GM18502 (cell line): ENCODE results near the gene TAGLN2.

Source experiments
- ATAC-seq: cut with Tn5 transposase; IDR thresholded peaks from one replicate; pipeline ENCODE4 v1.9.1; 2021; ENCODE audit warnings: mild to moderate bottlenecking; ENCODE audit not compliant: unreplicated experiment, poor library complexity

TAGLN2 gene

DNA sequence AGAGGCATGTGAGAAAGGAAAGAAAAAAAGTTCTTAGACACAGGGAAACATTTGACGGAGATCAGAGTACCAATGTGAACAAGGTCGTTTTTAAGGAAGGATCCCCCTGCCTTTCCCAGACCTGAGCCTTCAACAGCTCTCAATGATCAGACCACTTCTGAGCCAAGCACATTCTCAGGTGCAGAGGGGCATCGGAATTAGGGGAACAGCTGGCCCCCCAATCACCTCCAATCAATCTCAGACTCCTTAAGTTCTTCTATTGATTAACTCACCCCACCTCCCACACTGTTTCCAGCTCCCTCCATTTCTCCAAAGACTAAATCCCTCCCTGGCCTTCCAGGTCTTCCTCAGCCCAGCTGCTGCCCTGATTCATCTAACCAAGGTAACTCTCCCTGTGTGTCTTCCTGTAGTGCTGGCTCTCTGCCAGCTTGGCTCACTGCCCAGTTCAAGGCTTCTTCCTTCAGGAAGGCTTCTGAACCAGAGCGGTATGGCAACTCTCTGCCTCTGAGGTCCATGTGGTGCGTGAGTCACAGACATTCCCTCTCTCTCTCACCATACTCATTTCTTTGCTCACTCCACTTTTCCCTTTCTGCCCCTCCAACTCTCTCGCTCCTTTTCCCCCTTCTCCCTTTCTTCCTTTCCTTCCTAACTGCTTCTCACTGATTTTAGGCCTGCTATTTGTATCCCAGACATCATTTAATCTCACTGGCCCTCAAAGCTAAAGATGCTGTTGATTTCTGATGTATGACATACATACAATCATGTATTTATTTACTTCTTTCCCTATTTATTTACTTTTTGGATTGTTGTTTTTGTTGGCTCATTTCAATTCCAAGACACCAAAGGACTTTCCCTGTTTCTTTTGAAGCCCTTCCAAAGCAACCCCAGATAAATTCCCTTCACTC lies 43.4 kb downstream of the TAGLN2 start:
- no peak for ATAC-seq

DNA sequence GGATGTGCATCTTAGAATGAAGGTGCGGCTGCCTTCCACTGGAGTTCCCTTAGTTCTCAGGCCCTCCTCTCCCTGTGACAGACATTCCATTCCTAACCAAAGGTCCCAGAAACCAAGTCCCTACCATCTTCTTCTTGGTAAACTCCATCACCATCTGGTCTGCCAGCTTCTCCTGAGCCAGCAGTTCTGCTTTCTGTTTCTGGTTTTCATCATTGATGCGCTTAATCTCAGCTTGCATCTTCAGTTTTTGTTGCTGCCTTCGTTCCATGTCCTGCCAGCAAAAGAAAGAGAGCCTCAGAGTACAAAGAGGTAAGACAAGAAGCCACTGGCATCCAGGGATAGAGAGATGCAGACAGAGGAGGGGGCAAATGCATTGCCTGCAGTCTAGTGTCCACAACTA lies 44.9 kb downstream of the TAGLN2 start:
- no peak for ATAC-seq

- ATAC-seq, result no peak
Observed at GRCh38 chr1:159879977-159880376, 45.3 kb downstream of the TAGLN2 start.

DNA sequence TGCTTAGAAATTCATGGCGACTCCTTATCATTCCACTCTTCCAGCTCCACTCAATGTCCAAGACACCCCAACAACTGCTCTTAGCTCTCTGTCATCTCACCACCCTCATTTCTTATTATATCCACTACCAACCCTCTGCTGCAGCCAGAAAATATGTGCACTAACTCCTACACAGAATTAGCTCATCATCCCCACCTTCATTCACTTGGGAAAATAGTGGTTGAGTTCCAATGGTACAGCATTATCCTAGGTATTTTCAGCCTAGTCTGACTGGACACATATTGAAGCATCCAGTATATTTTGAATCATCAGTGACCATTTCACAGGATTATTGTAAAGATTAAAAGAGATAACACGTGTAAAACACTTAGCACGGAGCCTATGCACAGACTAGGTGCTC lies 46.2 kb downstream of the TAGLN2 start:
- no peak for ATAC-seq

GRCh38 chr1:159877695-159878444 lies 47.4 kb downstream of the TAGLN2 start:
- ATAC-seq, result no peak

DNA sequence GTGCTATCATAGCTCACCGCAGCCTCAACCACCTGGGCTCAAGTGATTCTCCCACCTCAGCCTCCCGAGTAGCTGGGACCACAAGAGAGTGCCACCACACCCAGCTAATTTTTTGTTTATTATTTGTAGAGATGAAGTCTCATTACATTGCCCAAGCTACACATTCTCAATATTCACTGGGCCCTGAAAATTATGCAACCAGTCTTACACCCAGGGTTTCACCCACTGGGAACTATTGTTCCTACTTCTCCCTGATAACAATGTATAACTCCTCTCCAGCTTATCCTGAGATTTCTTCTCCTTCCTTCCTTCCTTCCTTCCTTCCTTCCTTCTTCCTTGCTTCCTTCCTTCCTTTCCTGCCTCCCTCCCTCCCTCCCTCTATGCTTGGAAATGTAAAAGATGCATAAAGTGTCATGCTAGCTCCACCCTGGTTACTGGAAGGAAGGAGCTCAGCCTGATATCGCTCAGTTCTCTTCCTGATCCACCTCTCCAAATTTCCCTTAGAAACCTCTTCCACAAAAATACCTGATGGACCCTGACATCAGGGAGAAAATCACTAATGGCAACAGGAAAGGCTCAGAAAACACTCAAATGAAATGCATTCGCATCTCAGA lies 51.7 kb downstream of the TAGLN2 start:
- ATAC-seq, result no peak

- ATAC-seq, result no peak
Observed at GRCh38 chr1:159872891-159873290, 52.4 kb downstream of the TAGLN2 start.

GRCh38 chr1:159870704-159871103 lies 54.6 kb downstream of the TAGLN2 start:
- no peak for ATAC-seq

GRCh38 chr1:159869607-159870006 lies 55.7 kb downstream of the TAGLN2 start:
- ATAC-seq, result no peak

GRCh38 chr1:159869173-159869572 lies 56.1 kb downstream of the TAGLN2 start:
- ATAC-seq, result peak; percentile 73

- ATAC-seq, result peak; percentile 28
Observed at GRCh38 chr1:159868766-159869165, 56.5 kb downstream of the TAGLN2 start.
